HL-60/S4 treated with retinoic acid at 250 ng/mL for 4 days and 3 days (cell line): Measurements from ENCODE around the gene NSUN3.

Experiments used
- in situ Hi-C: fragments of 300-500 bp; cut with MboI; formaldehyde crosslinking; loops from 2 replicates; pipeline ENCODE4 v1.7.0; 2022; ENCODE audit warnings: low sequenced_read_pairs

NSUN3 gene

DNA sequence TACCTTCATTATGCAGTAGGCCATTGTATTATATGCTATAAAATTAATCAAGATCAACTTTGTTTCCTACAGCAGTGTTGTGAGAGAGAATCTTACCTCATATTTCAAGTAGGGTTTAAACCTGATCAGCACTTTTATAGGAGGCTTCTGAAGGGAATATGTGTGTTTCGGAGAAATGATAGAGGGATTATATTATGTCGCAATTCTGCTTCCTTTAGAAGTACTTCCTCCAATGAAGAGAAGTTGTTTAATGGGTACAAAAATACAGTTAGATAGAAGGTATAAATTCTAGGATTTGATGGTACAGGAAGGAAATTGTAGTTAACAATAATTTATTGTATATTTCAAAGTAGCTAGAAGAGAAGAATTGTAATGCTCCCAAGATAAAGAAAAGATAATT lies 54.9 kb downstream of the NSUN3 start:
- in situ Hi-C loops = no loop called here

DNA sequence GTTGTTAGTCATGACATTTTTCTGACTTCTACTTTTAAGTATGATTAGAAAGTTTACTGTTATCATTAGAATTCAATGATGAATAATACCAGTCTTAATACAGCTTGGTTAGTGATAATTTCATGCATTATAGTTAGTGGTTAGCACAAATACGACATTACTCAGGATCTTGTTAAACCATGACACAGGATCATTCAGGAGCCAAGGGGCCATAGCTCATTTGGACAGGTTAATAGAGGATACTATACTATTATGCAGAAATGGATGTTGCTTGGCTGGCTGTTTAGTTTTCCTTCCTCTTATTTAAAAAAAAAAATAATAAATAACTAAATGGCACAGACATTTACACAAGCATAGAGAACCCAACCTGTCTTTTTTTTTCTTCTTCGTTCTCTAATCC lies 55.5 kb downstream of the NSUN3 start:
- in situ Hi-C loops = no loop called here

DNA sequence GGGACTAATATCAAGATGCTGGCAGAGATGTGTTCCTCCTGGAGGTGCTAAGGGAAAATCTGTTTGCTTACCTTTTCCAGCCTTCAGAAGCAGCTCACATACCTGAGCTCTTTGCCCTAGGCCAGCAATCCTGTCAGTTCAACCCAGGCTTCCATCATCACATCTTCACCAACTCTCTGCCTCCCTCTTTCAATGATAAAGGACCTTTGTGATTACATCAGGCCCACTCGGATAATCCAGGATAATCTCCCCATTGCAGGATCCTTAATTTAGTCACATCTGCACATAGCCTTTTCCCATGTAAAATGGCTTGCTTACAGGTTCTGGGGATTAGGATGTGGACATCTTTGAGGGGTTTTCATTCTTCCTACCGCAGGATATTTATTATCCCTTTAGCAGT lies 58.3 kb downstream of the NSUN3 start:
- in situ Hi-C loops = no loop called here

DNA sequence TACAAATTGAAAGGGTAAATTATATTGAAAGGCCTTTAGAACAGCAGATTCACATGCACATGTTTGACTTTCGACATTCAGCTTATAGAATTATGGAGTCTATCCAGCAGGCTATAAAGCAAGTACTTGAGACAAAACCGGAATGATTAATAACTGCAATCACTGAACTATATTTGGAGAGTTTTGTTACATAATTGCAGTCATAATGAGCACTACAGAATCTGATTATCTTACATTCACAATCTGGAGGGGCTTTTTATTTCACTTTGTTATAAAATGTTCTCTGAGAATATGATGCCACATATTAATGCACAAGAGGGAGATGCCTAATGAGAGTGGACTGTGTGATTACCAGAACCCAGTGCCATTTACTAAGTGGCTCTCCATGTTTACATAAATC lies 64.3 kb downstream of the NSUN3 start:
- in situ Hi-C loops = no loop called here

DNA sequence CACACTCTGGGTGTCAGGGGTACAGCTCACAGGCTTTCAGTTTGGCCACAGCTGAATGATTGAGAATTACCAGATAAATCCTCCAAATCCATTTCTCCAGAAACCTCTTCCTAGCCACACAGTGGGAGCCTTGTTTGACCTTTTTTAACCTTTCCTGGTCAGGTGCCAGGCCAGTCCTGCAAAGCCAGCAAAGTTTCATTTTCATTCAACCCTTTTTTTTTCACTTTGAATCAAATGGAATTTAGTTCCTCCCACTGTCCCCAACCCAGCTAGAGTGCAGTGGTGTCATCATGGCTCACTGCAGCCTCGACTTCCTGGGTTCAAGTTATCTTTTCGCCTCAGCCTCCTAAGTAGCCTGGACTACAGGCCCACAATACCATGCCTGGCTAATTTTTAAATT lies 67.8 kb downstream of the NSUN3 start:
- in situ Hi-C loops = no loop called here

DNA sequence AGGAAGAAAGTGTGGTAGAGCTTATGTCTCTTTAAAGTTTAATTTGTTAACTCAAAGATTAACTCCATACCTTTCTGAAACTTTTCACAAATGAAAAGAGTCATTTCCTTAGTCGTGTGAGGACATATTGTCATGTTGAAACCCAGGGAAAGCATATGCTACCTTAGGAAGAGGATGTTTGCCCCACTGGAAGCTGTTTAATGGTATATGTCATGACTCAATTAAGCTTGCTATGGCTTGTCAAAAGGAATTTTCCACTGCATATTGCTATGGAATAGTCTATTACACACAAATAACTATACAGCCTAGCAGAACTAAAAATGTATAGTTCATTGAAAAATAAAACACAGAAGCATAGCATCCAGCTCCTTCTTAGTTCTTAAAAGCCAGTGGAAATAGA lies 69.9 kb downstream of the NSUN3 start:
- in situ Hi-C loops = no loop called here

DNA sequence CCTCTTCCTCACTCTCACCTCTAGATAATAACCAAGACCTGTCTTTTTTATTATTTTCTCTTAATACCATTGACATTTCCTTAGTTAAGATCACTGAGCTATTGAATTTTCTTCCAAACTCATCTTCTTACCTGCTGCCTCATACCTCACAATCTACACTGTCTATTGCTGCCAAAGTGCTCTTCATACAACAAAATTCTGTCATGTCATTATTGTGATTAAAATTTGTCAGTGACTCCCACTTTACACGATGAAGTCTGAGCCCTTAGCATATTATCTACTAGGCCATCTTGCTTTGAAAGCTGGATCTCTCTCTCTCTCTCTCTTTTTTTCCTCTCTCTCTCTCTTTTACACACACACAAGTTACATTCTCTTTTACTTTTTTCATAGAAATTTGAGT lies 73.3 kb downstream of the NSUN3 start:
- in situ Hi-C loops = no loop called here

DNA sequence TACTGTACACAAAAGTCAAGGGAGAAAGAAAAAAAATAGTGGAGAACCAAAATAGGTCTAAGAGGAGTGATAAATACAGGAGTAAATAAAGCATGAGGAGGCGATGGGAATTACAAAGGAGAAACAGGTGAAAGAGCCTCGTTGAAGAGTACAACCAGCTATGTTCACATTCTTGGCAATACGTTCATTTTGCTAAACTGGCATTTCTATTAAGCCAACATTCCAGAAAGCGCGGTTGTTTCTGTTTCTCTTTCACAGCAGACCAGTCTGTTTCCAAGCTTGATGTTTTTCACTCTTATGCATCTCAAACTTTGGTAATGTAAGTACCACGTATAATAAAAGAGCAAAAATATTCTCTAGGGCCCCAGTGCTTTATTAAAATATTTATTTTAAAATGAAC lies 74.5 kb downstream of the NSUN3 start:
- in situ Hi-C loops = no loop called here

DNA sequence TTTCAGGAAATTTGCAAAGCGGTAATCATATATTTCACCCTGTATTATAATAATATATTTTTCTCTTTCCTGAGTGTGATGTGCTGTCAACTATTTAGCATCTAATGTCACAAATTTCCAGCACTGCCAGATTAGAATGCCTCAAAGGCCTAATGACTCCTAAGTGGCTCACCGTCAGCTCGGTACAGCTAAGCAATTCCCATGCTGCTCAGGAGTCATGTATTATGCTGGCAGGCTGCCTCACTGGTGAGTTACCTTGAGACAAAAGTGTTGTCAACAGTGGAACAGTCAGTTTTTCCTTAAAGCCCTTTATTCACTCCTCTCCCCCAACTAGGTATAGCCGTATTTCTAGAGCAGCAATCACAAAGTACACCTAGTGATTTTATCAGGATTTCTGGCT lies 83.6 kb downstream of the NSUN3 start:
- in situ Hi-C loops = no loop called here

DNA sequence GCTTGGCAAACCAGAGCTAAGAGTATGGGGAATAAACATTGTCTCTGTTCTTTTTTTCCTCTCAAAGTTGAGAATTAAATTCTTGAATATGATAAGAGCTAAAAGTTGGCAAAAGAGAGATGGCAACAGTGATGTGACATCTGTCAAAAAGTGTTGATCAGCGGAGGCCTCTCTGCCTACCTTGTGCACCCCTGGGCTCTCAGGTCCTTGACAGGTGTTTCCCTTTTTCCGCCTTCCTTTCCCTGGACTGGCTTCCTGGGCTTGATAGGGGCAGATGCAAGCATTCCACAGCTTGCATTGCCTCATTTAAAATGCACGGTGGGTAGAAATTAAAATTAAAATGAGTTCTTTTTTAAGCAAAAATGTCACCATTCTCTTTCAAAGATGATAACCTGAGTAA lies 84.2 kb downstream of the NSUN3 start:
- in situ Hi-C loops = no loop called here

DNA sequence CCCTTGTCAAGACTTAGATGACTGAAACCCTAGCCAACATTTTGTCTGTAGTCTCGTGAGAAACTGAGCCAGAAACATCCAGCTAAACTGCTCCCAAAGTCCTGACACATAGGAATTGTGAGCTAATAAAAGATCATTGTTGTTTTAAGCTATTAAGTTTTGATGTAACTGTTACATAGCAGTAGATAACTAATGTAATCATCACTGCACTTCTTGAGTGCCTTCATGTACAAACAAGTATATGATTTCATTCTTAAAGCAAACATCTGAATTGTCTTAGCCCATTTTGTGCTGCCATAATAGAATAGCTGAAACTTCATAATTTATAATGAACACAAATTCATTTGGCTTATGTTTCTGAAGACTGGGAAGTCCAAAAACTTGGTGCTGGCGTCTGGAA lies 87.3 kb downstream of the NSUN3 start:
- in situ Hi-C loops = no loop called here

DNA sequence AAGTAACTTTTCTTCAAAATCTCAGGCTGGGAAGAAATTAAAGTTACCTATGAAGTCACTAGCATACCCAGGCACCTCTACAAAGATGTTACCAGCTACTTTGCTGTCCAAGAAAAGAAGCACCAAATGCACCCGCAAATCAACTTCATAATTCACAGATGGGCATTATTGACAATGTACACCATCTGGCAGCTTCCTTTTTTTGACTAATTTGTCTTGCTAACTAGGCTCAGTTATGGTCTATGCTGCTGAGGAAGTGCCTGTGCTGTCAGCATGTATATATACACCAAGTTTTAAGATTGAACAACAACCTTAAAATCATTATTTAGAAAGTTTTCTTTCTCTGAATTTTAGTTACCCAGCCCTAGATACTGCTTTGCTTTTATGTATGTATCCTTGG lies 93.8 kb downstream of the NSUN3 start:
- in situ Hi-C loops = no loop called here

DNA sequence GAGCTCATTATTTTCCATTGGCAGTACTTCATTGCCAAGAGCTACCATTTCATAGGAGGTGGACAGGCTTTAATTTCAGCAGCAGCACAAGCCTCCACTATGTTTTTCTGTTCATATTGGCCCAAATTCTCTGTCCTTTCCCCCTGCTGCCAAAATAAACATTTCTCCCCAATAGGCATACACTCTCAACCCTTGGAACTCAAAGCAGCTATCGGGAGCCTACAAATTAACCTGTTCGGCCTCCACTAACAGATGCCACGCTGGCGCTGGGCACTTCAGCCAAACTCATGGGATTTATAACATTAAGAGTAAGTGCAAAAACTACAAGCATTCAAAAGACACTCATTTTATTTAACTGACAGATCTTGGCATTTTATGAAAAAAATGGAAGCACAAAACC lies 95.7 kb downstream of the NSUN3 start:
- in situ Hi-C loops = no loop called here

DNA sequence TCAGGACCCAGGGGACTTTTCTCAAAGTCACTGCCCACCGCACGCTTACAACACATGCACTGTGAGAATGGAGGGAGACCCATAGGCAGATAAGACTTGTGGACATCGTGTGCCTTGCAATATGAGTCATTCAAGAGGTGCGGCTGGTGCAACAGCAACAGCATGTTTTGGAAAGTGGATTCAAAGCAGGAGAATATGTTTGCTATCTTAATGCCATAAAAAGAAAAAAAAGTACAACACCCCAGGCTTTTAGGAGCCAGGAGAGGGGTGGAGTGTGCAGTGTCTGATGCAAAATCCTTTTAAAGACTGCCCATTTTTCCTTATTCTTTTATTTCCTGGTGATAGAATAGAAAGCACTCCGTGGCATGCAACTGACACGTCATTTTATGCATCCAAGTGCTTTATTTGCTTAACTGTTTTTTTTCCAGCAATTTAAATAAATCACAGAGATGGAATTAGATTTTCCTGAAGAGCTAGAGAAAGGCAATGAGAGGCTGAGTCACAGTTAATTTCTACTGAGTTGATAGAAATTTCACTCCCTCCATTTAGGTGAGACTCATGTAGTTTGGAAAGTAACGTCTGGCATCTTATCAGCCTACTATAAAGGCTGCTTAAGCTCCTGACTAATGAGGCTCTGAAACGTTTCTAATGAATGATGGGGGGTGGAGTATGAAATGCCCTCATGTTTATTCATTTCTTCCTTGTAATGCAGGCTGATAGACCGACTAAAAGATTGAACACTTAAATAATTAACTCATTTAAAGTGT lies 96.4 kb downstream of the NSUN3 start:
- in situ Hi-C loops = no loop called here

DNA sequence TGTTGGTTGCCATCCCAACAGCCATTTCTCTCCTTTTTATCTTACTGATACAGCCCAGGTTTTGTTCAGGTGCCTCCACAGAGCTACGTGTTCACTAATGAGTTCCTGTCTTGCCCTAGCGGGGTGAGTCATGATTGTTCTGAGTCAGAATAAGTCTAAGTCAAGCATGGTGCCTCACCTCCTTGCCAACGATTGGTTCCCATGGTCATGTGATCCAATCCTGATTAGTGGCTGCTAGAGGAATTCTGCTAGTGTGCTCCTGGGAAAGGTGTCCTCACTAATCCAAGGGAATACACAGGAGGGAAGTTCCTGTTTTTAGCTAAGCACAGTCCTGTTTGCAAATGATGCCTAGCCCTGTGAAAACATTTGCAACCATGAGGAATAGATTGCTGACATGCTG lies 99.8 kb downstream of the NSUN3 start:
- in situ Hi-C loops = no loop called here

DNA sequence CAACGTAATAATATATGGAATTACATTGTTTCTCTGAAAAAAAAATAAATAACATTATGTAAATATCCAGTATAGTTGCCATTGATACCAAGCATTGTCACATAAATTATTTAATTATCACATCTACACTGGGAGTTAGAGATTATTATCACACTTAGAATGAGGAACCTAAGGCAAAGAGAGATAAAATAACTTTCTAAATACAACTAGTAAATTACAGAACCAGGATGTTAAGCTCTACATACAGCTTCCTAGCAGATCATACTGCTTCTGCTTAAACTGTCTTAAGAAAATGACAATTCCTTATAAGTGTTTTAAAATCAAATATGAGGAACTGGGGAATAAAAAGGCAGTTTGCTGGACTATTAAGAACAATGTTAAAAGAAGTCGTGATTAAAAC lies 104.5 kb downstream of the NSUN3 start:
- in situ Hi-C loops = no loop called here

DNA sequence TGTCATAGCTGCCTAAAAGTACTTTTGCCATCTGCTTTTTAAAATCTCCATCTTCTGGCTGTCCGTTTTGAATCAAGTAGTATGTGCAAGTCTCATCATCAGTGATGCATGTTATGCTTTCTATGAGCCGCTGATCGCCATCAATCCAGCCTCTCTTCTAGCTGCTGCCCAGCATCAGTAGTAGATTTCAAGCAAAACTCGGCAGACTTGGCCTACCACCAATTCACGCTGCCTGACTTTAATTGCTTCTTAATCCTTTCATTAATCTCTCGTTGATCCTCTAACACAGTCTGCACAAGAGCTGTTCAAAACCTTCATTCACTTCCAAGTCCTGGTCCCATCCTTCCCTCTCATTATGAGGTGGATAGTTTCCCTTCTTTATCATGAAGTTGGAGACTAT lies 104.9 kb downstream of the NSUN3 start:
- in situ Hi-C loops = no loop called here

DNA sequence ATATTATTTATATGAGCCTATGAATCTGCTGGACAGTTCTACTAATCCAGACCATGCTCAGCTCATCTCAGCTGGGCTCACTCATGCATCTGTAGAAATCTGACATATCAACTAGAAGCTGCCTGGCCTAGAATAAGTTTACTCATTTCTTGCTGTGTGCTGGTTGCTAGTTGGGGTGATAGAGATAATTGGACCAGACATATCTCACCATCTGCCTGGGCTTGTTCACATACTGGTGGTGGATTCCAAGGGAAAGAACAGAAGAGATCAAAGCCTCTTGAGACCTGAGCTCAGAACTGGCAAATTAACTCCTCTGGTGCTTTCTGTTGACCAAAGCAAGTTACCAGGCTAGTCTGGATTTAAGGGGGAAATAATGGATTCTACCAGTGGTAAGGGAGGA lies 109.1 kb downstream of the NSUN3 start:
- in situ Hi-C loops = no loop called here

DNA sequence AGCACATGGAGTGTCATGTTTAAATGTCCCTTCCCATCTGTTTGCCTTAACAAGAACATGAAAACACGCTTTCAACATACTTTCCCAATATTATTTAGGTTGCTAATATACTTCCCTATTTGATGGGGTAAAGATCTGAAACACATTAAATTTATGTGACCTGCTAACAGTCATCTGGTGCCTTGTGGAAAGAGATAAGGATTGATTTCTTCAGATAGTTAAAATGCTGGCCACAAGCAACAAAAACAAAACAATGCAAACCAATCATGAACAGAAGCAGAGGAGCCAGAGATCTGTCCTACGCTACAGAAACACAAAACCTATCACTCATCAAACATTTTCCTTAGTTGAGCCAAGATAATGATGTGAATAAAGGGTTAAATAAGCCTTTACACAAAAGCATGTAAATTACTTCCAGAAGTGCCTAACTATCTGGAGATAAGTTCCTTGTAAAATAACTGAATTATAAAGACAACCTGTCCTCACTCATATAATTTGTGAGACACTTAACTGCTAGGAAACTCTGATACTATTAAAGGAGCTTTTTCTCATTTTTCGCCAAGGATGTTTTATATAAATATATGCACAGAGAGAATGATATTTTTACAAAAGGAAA lies 109.9 kb downstream of the NSUN3 start:
- in situ Hi-C loops = no loop called here

DNA sequence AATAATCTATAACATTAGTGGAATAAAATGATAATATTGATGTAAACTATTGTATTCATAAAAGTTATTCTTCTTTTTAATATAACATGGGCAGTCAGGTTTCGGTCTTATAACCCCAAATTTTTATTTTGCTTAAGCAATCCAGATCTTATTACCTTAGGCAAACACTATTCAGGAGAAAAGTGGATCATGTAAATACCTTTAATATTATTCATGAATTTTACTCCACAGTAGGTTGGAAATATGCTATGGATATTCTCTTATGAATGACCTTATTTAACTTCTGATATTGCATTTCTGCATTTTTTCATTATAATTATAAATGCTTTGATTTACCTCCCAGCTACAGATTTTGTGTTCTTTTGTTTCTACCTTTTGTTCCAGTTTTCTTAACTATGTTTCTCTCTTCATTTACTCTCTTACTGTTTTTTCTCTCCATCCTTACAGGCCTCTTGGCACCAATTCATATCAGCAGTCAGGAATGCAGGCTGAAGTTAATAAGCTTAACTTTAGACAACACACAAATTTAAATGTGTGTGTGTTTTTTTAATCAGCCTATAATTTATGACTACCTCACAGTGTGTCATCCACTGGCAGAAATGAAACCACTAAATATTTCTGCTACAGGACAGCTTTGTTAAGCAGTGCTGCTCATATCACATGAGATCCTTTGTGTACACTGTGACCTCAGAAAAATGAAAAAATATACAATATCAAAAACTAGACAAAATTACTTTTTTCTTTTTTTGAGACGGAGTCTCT lies 111.0 kb downstream of the NSUN3 start:
- in situ Hi-C loops = no loop called here

DNA sequence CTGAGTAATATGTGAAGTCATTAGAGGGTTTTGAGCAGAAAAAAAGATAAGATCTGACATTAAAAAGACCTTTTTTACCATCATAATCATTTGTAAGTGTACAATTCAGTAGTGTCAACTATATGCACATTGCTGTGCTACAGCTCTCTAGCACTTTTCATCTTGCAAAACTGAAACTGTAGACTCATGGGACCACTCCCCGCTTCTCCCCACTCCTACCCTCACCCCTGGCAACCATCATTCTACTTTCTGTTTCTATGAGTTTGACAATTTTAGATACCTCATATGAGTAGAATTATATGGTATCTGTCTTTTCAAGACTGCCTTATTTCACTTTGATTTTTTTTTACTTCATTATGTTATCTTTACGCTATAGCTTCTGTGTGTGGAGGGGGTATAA lies 112.8 kb downstream of the NSUN3 start:
- in situ Hi-C loops = no loop called here
